Coronary artery (tissue), 2 donors: ENCODE measurements around the gene CT83.

Experiments
- DNase-seq: peaks from one replicate; pipeline ENCODE4 v3.0.0-alpha.2; 2017; ENCODE audit warnings: low spot score
- H3K27ac ChIP-seq, 2 donors: fragments of 200-600 bp; sonication (generic); one replicate each; pipeline ENCODE4 v1.5.1; 2016 to 2019
- H3K4me3 ChIP-seq: fragments of 200-600 bp; sonication (generic); 2 replicates; pipeline ENCODE4 v1.5.1; 2016; ENCODE audit warnings: mild to moderate bottlenecking, moderate library complexity
- TF ChIP-seq, protein P1 (sequence below): fragments of 200-600 bp; sonication (generic); IDR thresholded peaks from one replicate; pipeline ENCODE4 v1.5.1; 2019; ENCODE audit warnings: antibody characterized with exemption

The CT83 gene, protein sequence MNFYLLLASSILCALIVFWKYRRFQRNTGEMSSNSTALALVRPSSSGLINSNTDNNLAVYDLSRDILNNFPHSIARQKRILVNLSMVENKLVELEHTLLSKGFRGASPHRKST

DNA sequence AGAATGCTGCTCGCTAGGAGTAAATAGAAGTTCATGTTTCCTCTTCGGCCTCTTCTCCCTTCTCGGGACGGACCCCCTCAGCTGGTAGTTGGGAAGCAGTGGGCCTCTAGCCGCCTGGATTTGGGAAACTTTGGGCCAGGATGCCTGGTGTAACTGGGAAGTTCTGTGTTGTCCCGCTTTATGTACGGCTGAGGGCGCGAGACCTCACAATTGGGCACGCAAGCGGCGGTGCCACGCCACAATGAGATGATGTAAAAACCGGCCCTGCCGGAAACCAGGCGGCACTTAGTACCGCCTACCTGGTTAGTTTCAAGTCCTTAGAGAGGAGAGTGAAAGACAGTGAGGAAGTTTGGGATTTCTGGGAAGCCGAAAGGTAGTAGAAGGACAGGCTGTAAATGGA is at the start of gene CT83:
CT83 (minus strand) TSS at position 155 of the 400 bp plus-strand sequence; CDS start at position 35, 120 bp downstream.
- Histone ChIP-seq H3K4me3 (no peak within 1 kb of the TSS), H3K27ac (no peak within 1 kb of the TSS)
- TF ChIP-seq, protein P1, sequence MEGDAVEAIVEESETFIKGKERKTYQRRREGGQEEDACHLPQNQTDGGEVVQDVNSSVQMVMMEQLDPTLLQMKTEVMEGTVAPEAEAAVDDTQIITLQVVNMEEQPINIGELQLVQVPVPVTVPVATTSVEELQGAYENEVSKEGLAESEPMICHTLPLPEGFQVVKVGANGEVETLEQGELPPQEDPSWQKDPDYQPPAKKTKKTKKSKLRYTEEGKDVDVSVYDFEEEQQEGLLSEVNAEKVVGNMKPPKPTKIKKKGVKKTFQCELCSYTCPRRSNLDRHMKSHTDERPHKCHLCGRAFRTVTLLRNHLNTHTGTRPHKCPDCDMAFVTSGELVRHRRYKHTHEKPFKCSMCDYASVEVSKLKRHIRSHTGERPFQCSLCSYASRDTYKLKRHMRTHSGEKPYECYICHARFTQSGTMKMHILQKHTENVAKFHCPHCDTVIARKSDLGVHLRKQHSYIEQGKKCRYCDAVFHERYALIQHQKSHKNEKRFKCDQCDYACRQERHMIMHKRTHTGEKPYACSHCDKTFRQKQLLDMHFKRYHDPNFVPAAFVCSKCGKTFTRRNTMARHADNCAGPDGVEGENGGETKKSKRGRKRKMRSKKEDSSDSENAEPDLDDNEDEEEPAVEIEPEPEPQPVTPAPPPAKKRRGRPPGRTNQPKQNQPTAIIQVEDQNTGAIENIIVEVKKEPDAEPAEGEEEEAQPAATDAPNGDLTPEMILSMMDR, result no peak
- no peak for DNase-seq

DNA sequence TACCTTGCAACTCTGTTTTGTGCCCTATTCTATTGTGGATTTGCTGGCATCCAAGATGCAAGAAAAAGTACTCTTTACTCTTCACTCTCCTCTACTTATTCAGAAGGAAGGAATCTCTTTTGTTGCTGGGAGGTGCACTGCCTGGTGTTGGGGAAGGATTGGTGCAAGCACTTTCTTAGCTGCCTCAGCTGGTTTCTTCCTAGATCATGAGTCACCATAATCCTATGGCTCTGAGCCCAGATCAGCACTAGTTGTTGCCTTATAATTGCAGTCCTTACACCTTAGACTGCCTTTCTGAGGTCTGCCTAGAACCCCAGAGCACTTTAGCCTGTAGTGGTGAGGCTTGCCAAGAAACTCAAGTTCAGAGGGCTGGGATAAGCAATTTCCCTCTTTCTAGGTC is 37.0 kb upstream of the CT83 start:
- Histone ChIP-seq H3K4me3 (no peak overlapping the region), H3K27ac (no peak overlapping the region)
- TF ChIP-seq, protein P1, result no peak
- DNase-seq, result no peak

DNA sequence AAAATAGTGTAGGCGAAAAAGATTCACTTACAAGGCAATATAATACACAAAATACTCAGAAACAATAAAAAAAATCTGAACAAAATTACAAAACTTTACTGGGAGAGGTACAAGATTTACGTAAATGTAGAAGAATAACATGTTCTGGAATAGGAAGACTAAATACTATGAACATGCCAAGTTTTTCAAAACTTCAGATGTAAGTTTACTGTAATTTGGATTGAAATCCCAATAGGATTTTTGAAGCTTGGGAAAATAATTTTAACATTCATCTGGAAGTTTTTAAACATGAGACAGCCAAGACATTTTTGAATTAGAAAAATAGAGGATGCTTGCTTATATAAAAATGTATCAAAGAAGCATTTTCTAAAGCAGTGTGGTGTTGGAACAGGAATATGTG is 30.5 kb upstream of the CT83 start:
- no peak for DNase-seq
- Histone ChIP-seq H3K27ac (no peak overlapping the region), H3K4me3 (no peak overlapping the region)
- TF ChIP-seq, protein P1, result no peak

DNA sequence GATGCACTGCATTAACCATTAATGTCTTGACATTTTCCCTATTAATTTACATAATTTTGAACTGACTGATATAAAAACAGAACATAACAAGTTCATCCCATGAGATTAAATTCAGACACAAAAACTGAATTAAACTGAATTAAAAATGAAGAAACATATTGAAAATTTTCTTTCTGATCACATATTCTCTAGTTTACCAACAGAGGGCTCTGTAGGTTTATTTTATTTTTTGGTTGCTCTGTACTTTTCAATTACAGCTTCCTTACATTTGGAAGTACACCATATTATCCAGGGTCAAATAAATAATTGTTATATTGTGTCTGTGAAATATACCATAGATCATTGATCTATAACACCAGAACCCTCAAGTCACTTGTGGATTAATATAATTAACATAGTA is 27.3 kb upstream of the CT83 start:
- Histone ChIP-seq H3K27ac (no peak overlapping the region), H3K4me3 (no peak overlapping the region)
- TF ChIP-seq, protein P1, result no peak
- no peak for DNase-seq

DNA sequence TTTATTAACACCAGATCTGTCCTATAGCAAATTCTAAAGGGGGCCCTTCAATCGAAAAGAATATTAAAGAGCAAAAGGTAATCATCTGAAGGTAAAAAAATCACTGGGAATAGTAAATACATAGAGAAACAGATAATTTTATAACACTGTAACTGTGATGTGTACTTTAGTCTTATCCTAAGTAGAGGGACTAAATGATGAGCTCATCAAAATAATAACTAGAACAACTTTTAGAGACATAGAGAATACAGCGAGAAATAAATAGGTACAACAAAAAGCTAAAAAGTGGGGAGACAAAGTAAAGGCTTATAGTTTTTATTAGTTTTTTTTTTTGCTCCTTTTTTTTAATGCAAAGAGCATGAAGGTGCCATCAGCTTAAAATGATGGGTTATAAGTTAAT is 17.3 kb upstream of the CT83 start:
- no peak overlapping the region for H3K27ac ChIP-seq
- no peak for DNase-seq
- TF ChIP-seq, protein P1, result no peak
- H3K4me3 ChIP-seq, result no peak overlapping the region

DNA sequence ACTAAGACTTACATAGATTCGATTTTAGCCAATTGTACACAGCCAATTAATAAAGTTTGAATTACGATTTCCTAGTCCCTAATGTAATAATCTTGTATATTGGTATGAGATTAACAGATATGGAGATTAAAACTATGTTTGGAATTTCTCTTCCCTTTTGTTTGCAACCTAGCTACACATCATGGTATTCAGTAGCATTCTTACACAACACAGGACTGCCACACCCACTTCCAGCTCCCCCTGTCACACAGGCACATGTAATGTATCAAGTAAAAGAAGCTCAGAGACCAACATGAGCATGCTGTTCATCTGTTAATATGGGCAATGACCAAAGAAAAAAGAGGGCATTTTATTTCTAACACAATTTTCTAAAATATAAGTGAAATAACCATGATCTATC is 13.6 kb downstream of the CT83 start:
- DNase-seq, result no peak
- Histone ChIP-seq H3K27ac (no peak overlapping the region), H3K4me3 (no peak overlapping the region)
- TF ChIP-seq, protein P1, result no peak

DNA sequence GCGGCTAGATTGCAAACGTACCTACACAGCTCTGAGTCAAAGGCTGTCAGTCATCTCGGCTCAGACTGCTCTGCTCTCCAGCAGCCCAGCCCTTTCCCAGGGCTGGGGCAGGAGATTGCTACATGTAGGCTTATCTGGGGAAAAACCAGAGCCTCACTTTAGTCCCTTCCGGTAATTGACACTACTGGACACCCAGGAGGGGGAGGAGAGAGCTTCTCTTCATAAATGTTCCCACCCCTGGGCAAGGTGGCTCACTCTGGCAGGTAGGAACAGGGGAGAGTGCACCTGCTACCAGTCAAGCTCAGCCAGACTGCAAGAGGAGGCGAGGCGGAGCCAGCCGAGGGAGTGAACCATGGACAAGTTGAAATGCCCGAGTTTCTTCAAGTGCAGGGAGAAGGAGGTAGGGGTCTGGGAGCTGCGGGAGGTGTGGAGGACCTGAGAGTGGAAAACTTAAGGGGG is 26.4 kb downstream of the CT83 start, which contains the start of gene SLC6A14:
SLC6A14 (plus strand) TSS at position 249 of the 459 bp plus-strand sequence; CDS start at position 353, 104 bp downstream.
- Histone ChIP-seq H3K27ac (no peak within 1 kb of the TSS), H3K4me3 (no peak within 1 kb of the TSS)
- TF ChIP-seq, protein P1, result no peak
- DNase-seq, result no peak
